Activated CD8-positive, alpha-beta memory T cell treated with anti-CD3 and anti-CD28 coated beads, Interleukin-2, amount 50 U/mL, for 1 hour (primary cell): Measurements from ENCODE around the gene ANKRD27.
"Not testable (repeated sequence)": the region's sequence is repeated elsewhere in the genome, so short reads cannot be mapped to it uniquely, and the experiment has no call there.

Experiments
- DNase-seq: peaks from one replicate; pipeline ENCODE4 v3.0.0-alpha.2; 2020; ENCODE audit errors: extremely low read depth

Gene ANKRD27

GRCh38 chr19:32688311-32688710 lies 13.3 kb upstream of the ANKRD27 start:
- no peak for DNase-seq

- DNase-seq: no peak
Observed at GRCh38 chr19:32687681-32688080, 12.7 kb upstream of the ANKRD27 start.

GRCh38 chr19:32686847-32687475 lies 12.0 kb upstream of the ANKRD27 start:
- no peak for DNase-seq

GRCh38 chr19:32682317-32682716 lies 7.3 kb upstream of the ANKRD27 start:
- DNase-seq: no peak

GRCh38 chr19:32680986-32681385 lies 6.0 kb upstream of the ANKRD27 start:
- DNase-seq: no peak

GRCh38 chr19:32677657-32678056 lies 2.7 kb upstream of the ANKRD27 start:
- no peak for DNase-seq

GRCh38 chr19:32676895-32677359 lies 1.9 kb upstream of the ANKRD27 start:
- no peak for DNase-seq

GRCh38 chr19:32676186-32676894 lies 1.4 kb upstream of the ANKRD27 start:
- DNase-seq: no peak

GRCh38 chr19:32675720-32676185 lies 773 bp upstream of the ANKRD27 start, which contains the start of gene RGS9BP:
Gene RGS9BP, plus strand, starts transcription at chr19:32675848. Its CDS starts 416 bp downstream, at chr19:32676264.
- no peak for DNase-seq

- no peak for DNase-seq
Observed at GRCh38 chr19:32674153-32674930, 638 bp downstream of the ANKRD27 start.

GRCh38 chr19:32673573-32673972 lies 1.4 kb downstream of the ANKRD27 start:
- DNase-seq: no peak

GRCh38 chr19:32672841-32673240 lies 2.1 kb downstream of the ANKRD27 start:
- DNase-seq: no peak

GRCh38 chr19:32671883-32672593 lies 2.9 kb downstream of the ANKRD27 start:
- DNase-seq: no peak

- DNase-seq: no peak
Observed at GRCh38 chr19:32669310-32669709, 5.7 kb downstream of the ANKRD27 start.

GRCh38 chr19:32666084-32666483 lies 8.9 kb downstream of the ANKRD27 start:
- no peak for DNase-seq

GRCh38 chr19:32662186-32662585 lies 12.8 kb downstream of the ANKRD27 start:
- DNase-seq: no peak

GRCh38 chr19:32661318-32661717 lies 13.7 kb downstream of the ANKRD27 start:
- no peak for DNase-seq

- DNase-seq: no peak
Observed at GRCh38 chr19:32658527-32658926, 16.5 kb downstream of the ANKRD27 start.

- no peak for DNase-seq
Observed at GRCh38 chr19:32658075-32658474, 16.9 kb downstream of the ANKRD27 start.

GRCh38 chr19:32656379-32656778 lies 18.6 kb downstream of the ANKRD27 start:
- not testable (repeated sequence) for DNase-seq

- no peak for DNase-seq
Observed at GRCh38 chr19:32653599-32653915, 21.4 kb downstream of the ANKRD27 start.
